HEK293 (cell line): Measurements from ENCODE around the gene ERCC1.

Experiments used
- CTCF ChIA-PET: fragments of 350-600 bp; formaldehyde crosslinking; extraction: SDS; loops from one replicate; lab custom pipeline; 2021; ENCODE audit warnings: antibody characterized with exemption; lab: Yijun Ruan, JAX
- POLR2A ChIA-PET: fragments of 300-600 bp; formaldehyde crosslinking; extraction: SDS; loops from one replicate; lab custom pipeline; 2020; ENCODE audit warnings: antibody characterized with exemption, inconsistent platforms; lab: Yijun Ruan, JAX
- H3K27ac ChIP-seq: fragments of 200-500 bp; sonication (Bioruptor generic); 2 replicates; pipeline ENCODE4 v1.5.1; 2014; ENCODE audit warnings: low read depth, low read length, control low read depth, inconsistent platforms; ENCODE audit errors: extremely low read depth
- H3K36me3 ChIP-seq, 2 experiments: fragments of 200-500 bp in 1 of 2; sonication (Bioruptor generic) in 1 of 2; 1 replicate in 1 of 2; 2 replicates in 1 of 2; pipeline ENCODE4 v1.5.1; 2014 to 2017; ENCODE audit warnings: inconsistent platforms in 2 of 2, low read length in 2 of 2; ENCODE audit not compliant: control insufficient read depth in 2 of 2, insufficient read depth in 1 of 2
- H3K4me1 ChIP-seq: fragments of 200-500 bp; sonication (Bioruptor generic); 2 replicates; pipeline ENCODE4 v1.5.1; 2014; ENCODE audit warnings: mild to moderate bottlenecking, low read length, inconsistent platforms; ENCODE audit not compliant: control insufficient read depth, insufficient read depth
- H3K4me3 ChIP-seq: 2 replicates; pipeline ENCODE4 v1.5.1; 2011; ENCODE audit warnings: low read depth, mild to moderate bottlenecking, control low read depth, low read length, moderate library complexity
- H3K9me3 ChIP-seq: fragments of 200-500 bp; sonication (Bioruptor generic); 2 replicates; pipeline ENCODE4 v1.5.1; 2014; ENCODE audit warnings: low read depth, low read length, inconsistent platforms; ENCODE audit not compliant: control insufficient read depth, insufficient read depth
- KLF8 ChIP-seq: fragments of 450-650 bp; formaldehyde crosslinking; IDR thresholded peaks from 2 replicates; pipeline ENCODE4 v1.5.1; 2016; ENCODE audit warnings: missing biosample characterization, missing genetic modification characterization
- PRDM1 ChIP-seq: fragments of 450-650 bp; formaldehyde crosslinking; IDR thresholded peaks from 2 replicates; pipeline ENCODE4; 2016; ENCODE audit warnings: missing biosample characterization, missing genetic modification characterization
- SP2 ChIP-seq: fragments of 450-650 bp; formaldehyde crosslinking; IDR thresholded peaks from 2 replicates; pipeline ENCODE4 v1.5.1; 2016; ENCODE audit warnings: missing biosample characterization, missing genetic modification characterization
- SP7 ChIP-seq: fragments of 450-650 bp; formaldehyde crosslinking; IDR thresholded peaks from 2 replicates; pipeline ENCODE4 v1.5.1; 2016; ENCODE audit warnings: missing biosample characterization, missing genetic modification characterization
- YY2 ChIP-seq: fragments of 450-650 bp; formaldehyde crosslinking; IDR thresholded peaks from 2 replicates; pipeline ENCODE4 v1.5.1; 2016; ENCODE audit warnings: missing biosample characterization, missing genetic modification characterization
- ZBTB17 ChIP-seq: fragments of 450-650 bp; formaldehyde crosslinking; IDR thresholded peaks from 2 replicates; pipeline ENCODE4 v1.5.1; 2016; ENCODE audit warnings: missing biosample characterization, missing genetic modification characterization
- ZBTB20 ChIP-seq: fragments of 450-650 bp; formaldehyde crosslinking; IDR thresholded peaks from 2 replicates; pipeline ENCODE4 v1.5.1; 2016; ENCODE audit warnings: missing biosample characterization, missing genetic modification characterization
- ZNF114 ChIP-seq: fragments of 450-650 bp; formaldehyde crosslinking; IDR thresholded peaks from 2 replicates; pipeline ENCODE4 v1.5.0; 2017; ENCODE audit warnings: missing biosample characterization, missing genetic modification characterization
- ZNF140 ChIP-seq: fragments of 450-650 bp; formaldehyde crosslinking; IDR thresholded peaks from 2 replicates; pipeline ENCODE4 v1.5.1; 2016; ENCODE audit warnings: missing biosample characterization, missing genetic modification characterization
- ZNF155 ChIP-seq: fragments of 450-650 bp; formaldehyde crosslinking; IDR thresholded peaks from 2 replicates; pipeline ENCODE4 v1.5.1; 2016; ENCODE audit warnings: missing biosample characterization, missing genetic modification characterization
- ZNF175 ChIP-seq: fragments of 450-650 bp; formaldehyde crosslinking; IDR thresholded peaks from 2 replicates; pipeline ENCODE4 v1.5.1; 2016; ENCODE audit warnings: missing biosample characterization, missing genetic modification characterization
- ZNF501 ChIP-seq: fragments of 450-650 bp; formaldehyde crosslinking; IDR thresholded peaks from 2 replicates; pipeline ENCODE4 v1.5.1; 2016; ENCODE audit warnings: missing biosample characterization, missing genetic modification characterization
- ZNF510 ChIP-seq: fragments of 450-650 bp; formaldehyde crosslinking; IDR thresholded peaks from 2 replicates; pipeline ENCODE4 v1.5.1; 2018; ENCODE audit warnings: mild to moderate bottlenecking, missing genetic modification characterization, missing biosample characterization; ENCODE audit not compliant: insufficient replicate concordance
- ZNF558 ChIP-seq: fragments of 450-650 bp; formaldehyde crosslinking; IDR thresholded peaks from 2 replicates; pipeline ENCODE4 v1.5.1; 2016; ENCODE audit warnings: missing biosample characterization, missing genetic modification characterization
- ZNF600 ChIP-seq: fragments of 450-650 bp; formaldehyde crosslinking; IDR thresholded peaks from 2 replicates; pipeline ENCODE4 v1.5.1; 2016; ENCODE audit warnings: missing biosample characterization, missing genetic modification characterization
- ZNF626 ChIP-seq: fragments of 450-650 bp; sonication (Bioruptor Pico); formaldehyde crosslinking; IDR thresholded peaks from 2 replicates; pipeline ENCODE4 v1.5.1; 2018; ENCODE audit warnings: missing biosample characterization, missing genetic modification characterization, inconsistent platforms
- ZNF670 ChIP-seq: fragments of 450-650 bp; formaldehyde crosslinking; IDR thresholded peaks from 2 replicates; pipeline ENCODE4 v1.5.1; 2016; ENCODE audit warnings: missing biosample characterization, missing genetic modification characterization, low read depth
- ZNF707 ChIP-seq: fragments of 450-650 bp; formaldehyde crosslinking; IDR thresholded peaks from 2 replicates; pipeline ENCODE4 v1.5.1; 2016; ENCODE audit warnings: missing biosample characterization, missing genetic modification characterization
- ZNF785 ChIP-seq: fragments of 450-650 bp; formaldehyde crosslinking; IDR thresholded peaks from 2 replicates; pipeline ENCODE4 v1.5.1; 2016; ENCODE audit warnings: missing biosample characterization, missing genetic modification characterization
- ZNF792 ChIP-seq: fragments of 450-650 bp; formaldehyde crosslinking; IDR thresholded peaks from 2 replicates; pipeline ENCODE4 v1.5.1; 2016; ENCODE audit warnings: missing biosample characterization, missing genetic modification characterization
- ZNF837 ChIP-seq: fragments of 450-650 bp; formaldehyde crosslinking; IDR thresholded peaks from 2 replicates; pipeline ENCODE4 v1.5.1; 2016; ENCODE audit warnings: missing biosample characterization, missing genetic modification characterization
- TF ChIP-seq, protein P1 (sequence below): fragments of 450-650 bp; formaldehyde crosslinking; IDR thresholded peaks from 2 replicates; pipeline ENCODE4 v1.5.1; 2016; ENCODE audit warnings: missing biosample characterization, missing genetic modification characterization
- TF ChIP-seq, protein P2 (sequence below): fragments of 450-650 bp; formaldehyde crosslinking; IDR thresholded peaks from 2 replicates; pipeline ENCODE4 v1.5.1; 2016; ENCODE audit warnings: missing biosample characterization, missing genetic modification characterization
- TF ChIP-seq, protein P3 (sequence below): fragments of 450-650 bp; formaldehyde crosslinking; optimal IDR thresholded peaks from 2 replicates; pipeline ENCODE3; 2016; ENCODE audit warnings: missing biosample characterization, mild to moderate bottlenecking, missing genetic modification characterization
- TF ChIP-seq, protein P4 (sequence below): fragments of 450-650 bp; formaldehyde crosslinking; IDR thresholded peaks from 2 replicates; pipeline ENCODE4 v1.5.1; 2016; ENCODE audit warnings: missing biosample characterization, missing genetic modification characterization
- TF ChIP-seq, protein P5 (sequence below): fragments of 450-650 bp; formaldehyde crosslinking; IDR thresholded peaks from 2 replicates; pipeline ENCODE4 v1.5.1; 2016; ENCODE audit warnings: missing biosample characterization, missing genetic modification characterization, borderline replicate concordance
- TF ChIP-seq, protein P6 (sequence below): fragments of 450-650 bp; formaldehyde crosslinking; IDR thresholded peaks from 2 replicates; pipeline ENCODE4 v1.5.1; 2016; ENCODE audit warnings: missing biosample characterization, missing genetic modification characterization

Gene ERCC1

DNA sequence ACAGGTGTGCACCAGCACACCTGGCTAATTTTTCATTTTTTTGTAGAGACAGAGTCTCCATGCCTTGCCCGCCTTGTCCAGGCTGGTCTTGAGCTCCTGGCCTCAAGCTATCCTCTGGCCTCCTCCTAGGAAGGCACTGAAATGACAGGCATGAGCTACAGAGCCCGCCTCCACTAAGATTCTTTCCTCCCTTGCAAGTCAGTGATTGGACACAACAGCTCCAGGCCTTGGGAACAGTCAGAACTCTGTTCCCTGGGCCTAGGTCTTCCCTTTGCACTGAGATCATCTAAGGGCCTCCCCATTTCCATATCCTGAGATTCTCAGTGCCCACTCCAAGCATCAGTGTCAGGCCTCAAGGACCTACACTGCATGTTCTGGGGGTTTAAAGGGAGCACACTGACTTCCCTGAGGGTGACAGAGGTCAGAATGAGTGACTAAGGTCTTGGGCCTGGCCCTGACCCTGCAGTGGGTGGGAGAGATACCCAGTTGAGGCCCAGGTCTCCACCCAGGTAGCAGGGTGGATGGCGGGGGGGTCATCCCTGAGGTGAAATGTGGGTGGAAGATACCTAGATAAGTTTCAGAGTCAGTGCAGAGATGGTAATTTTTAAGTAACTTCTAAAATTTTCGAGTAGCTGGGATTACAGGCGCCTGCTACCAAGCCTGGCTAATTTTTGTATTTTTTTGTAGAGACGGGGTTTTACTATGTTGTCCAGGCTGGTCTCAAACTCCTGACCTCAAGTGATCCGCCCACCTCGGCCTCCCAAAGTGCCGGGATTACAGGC, 17.3 kb upstream of the ERCC1 start:
- Histone ChIP-seq H3K36me3 (no peaks in the 10 kb centered on the region), H3K4me3 (no peak overlapping the region), H3K4me1 (0 out of 2 replicates have a peak, but pooled peaks cover 4% of the 10 kb centered on the region), H3K27ac (no peak overlapping the region), H3K9me3 (no peaks in the 10 kb centered on the region)
- ChIA-PET CTCF (interaction anchor here (0.6 to 5.9 kb wide), 13 partner anchors 8 to 688 kb away, joined by 3 to 295 read pairs (median 32); partner anchors contain the start of genes EML2, FOSB and PPP1R13L), POLR2A (interaction anchor here (0.6 to 1.6 kb wide), 5 partner anchors 19 to 200 kb away, joined by 3 to 10 read pairs (median 7); partner anchors contain the start of gene FOSB)
- no peak for TF ChIP-seq YY2 (tag by site-specific recombination)
- TF ChIP-seq ZNF707 (tag by site-specific recombination) = no peak
- no peak for TF ChIP-seq PRDM1 (tag by site-specific recombination)
- TF ChIP-seq ZBTB17 = peak; percentile 58
- TF ChIP-seq ZBTB20 (tag by site-specific recombination) = peak; percentile 64
- no peak for TF ChIP-seq ZNF140
- TF ChIP-seq ZNF114 (tag by site-specific recombination) = no peak
- no peak for TF ChIP-seq ZNF155
- TF ChIP-seq, protein P1, sequence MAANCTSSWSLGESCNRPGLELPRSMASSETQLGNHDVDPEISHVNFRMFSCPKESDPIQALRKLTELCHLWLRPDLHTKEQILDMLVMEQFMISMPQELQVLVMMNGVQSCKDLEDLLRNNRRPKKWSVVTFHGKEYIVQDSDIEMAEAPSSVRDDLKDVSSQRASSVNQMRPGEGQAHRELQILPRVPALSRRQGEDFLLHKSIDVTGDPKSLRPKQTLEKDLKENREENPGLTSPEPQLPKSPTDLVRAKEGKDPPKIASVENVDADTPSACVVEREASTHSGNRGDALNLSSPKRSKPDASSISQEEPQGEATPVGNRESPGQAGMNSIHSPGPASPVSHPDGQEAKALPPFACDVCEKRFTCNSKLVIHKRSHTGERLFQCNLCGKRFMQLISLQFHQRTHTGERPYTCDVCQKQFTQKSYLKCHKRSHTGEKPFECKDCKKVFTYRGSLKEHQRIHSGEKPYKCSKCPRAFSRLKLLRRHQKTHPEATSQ = no peak
- TF ChIP-seq, protein P2, sequence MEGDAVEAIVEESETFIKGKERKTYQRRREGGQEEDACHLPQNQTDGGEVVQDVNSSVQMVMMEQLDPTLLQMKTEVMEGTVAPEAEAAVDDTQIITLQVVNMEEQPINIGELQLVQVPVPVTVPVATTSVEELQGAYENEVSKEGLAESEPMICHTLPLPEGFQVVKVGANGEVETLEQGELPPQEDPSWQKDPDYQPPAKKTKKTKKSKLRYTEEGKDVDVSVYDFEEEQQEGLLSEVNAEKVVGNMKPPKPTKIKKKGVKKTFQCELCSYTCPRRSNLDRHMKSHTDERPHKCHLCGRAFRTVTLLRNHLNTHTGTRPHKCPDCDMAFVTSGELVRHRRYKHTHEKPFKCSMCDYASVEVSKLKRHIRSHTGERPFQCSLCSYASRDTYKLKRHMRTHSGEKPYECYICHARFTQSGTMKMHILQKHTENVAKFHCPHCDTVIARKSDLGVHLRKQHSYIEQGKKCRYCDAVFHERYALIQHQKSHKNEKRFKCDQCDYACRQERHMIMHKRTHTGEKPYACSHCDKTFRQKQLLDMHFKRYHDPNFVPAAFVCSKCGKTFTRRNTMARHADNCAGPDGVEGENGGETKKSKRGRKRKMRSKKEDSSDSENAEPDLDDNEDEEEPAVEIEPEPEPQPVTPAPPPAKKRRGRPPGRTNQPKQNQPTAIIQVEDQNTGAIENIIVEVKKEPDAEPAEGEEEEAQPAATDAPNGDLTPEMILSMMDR = no peak
- TF ChIP-seq ZNF626 (tag by site-specific recombination) = no peak
- no peak for TF ChIP-seq KLF8 (tag by site-specific recombination)
- TF ChIP-seq, protein P3, sequence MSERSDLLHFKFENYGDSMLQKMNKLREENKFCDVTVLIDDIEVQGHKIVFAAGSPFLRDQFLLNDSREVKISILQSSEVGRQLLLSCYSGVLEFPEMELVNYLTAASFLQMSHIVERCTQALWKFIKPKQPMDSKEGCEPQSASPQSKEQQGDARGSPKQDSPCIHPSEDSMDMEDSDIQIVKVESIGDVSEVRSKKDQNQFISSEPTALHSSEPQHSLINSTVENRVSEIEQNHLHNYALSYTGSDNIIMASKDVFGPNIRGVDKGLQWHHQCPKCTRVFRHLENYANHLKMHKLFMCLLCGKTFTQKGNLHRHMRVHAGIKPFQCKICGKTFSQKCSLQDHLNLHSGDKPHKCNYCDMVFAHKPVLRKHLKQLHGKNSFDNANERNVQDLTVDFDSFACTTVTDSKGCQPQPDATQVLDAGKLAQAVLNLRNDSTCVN = no peak
- TF ChIP-seq SP7 (tag by site-specific recombination) = no peak
- TF ChIP-seq ZNF670 (tag by site-specific recombination) = no peak
- TF ChIP-seq, protein P4, sequence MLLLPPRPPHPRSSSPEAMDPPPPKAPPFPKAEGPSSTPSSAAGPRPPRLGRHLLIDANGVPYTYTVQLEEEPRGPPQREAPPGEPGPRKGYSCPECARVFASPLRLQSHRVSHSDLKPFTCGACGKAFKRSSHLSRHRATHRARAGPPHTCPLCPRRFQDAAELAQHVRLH (tag by site-specific recombination) = no peak
- TF ChIP-seq ZNF510 (tag by site-specific recombination) = no peak
- peak; percentile 65 for TF ChIP-seq SP2 (tag by site-specific recombination)
- TF ChIP-seq, protein P5, sequence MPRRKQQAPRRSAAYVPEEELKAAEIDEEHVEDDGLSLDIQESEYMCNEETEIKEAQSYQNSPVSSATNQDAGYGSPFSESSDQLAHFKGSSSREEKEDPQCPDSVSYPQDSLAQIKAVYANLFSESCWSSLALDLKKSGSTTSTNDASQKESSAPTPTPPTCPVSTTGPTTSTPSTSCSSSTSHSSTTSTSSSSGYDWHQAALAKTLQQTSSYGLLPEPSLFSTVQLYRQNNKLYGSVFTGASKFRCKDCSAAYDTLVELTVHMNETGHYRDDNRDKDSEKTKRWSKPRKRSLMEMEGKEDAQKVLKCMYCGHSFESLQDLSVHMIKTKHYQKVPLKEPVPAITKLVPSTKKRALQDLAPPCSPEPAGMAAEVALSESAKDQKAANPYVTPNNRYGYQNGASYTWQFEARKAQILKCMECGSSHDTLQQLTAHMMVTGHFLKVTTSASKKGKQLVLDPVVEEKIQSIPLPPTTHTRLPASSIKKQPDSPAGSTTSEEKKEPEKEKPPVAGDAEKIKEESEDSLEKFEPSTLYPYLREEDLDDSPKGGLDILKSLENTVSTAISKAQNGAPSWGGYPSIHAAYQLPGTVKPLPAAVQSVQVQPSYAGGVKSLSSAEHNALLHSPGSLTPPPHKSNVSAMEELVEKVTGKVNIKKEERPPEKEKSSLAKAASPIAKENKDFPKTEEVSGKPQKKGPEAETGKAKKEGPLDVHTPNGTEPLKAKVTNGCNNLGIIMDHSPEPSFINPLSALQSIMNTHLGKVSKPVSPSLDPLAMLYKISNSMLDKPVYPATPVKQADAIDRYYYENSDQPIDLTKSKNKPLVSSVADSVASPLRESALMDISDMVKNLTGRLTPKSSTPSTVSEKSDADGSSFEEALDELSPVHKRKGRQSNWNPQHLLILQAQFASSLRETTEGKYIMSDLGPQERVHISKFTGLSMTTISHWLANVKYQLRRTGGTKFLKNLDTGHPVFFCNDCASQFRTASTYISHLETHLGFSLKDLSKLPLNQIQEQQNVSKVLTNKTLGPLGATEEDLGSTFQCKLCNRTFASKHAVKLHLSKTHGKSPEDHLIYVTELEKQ (tag by site-specific recombination) = no peak
- TF ChIP-seq, protein P6, sequence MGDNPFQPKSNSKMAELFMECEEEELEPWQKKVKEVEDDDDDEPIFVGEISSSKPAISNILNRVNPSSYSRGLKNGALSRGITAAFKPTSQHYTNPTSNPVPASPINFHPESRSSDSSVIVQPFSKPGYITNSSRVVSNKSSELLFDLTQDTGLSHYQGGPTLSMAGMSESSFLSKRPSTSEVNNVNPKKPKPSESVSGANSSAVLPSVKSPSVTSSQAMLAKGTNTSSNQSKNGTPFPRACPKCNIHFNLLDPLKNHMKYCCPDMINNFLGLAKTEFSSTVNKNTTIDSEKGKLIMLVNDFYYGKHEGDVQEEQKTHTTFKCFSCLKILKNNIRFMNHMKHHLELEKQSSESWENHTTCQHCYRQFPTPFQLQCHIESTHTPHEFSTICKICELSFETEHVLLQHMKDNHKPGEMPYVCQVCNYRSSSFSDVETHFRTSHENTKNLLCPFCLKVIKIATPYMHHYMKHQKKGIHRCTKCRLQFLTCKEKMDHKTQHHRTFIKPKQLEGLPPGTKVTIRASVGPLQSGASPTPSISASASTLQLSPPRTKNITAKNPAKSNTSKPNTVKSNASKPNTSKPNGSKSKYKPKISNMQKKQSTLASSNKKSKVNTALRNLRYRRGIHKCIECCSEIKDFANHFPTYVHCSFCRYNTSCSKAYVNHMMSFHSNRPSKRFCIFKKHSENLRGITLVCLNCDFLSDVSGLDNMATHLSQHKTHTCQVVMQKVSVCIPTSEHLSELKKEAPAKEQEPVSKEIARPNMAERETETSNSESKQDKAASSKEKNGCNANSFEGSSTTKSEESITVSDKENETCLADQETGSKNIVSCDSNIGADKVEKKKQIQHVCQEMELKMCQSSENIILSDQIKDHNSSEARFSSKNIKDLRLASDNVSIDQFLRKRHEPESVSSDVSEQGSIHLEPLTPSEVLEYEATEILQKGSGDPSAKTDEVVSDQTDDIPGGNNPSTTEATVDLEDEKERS (tag by site-specific recombination) = no peak
- TF ChIP-seq ZNF837 (tag by site-specific recombination) = no peak
- TF ChIP-seq ZNF558 (tag by site-specific recombination) = peak; percentile 53; the same call in 1 of the 2 replicates
- no peak for TF ChIP-seq ZNF792 (tag by site-specific recombination)
- no peak for TF ChIP-seq ZNF175 (tag by site-specific recombination)
- no peak for TF ChIP-seq ZNF600
- TF ChIP-seq ZNF785 (tag by site-specific recombination) = no peak
- no peak for TF ChIP-seq ZNF501 (tag by site-specific recombination)
